COLO829 (cell line): ENCODE results near the gene RGS19.
A peak's percentile ranks its signal among the peaks of the same experiment; 100 is the strongest.

Source experiments
- DNase-seq: peaks from one replicate; pipeline ENCODE4 v3.0.0; 2012; ENCODE audit warnings: low spot score

The RGS19 gene

GRCh38 chr20:64108731-64109681 lies 29.7 kb upstream of the RGS19 start:
- DNase-seq: no peak

- no peak for DNase-seq
These were observed 28.6 kb upstream of the RGS19 start for GRCh38 chr20:64107736-64108457.

GRCh38 chr20:64106981-64107735 lies 27.8 kb upstream of the RGS19 start, which contains the start of gene NPBWR2:
Gene NPBWR2, minus strand, starts transcription at chr20:64107565. Its CDS starts 734 bp downstream, at chr20:64106831.
- DNase-seq: no peak

- no peak for DNase-seq
These were observed 27.2 kb upstream of the RGS19 start for GRCh38 chr20:64106435-64106961.

- no peak for DNase-seq
These were observed 26.6 kb upstream of the RGS19 start for GRCh38 chr20:64105846-64106434.

- DNase-seq: no peak
These were observed 25.5 kb upstream of the RGS19 start for GRCh38 chr20:64104667-64105451.

GRCh38 chr20:64103871-64104666 lies 24.8 kb upstream of the RGS19 start:
- no peak for DNase-seq

- DNase-seq: no peak
These were observed 23.5 kb upstream of the RGS19 start for GRCh38 chr20:64102647-64103354.

- DNase-seq: peak; percentile 56
These were observed 22.7 kb upstream of the RGS19 start for GRCh38 chr20:64101731-64102621.

GRCh38 chr20:64100946-64101688 lies 21.8 kb upstream of the RGS19 start:
- no peak for DNase-seq

- DNase-seq: no peak
These were observed 21.2 kb upstream of the RGS19 start for GRCh38 chr20:64100566-64100888.

GRCh38 chr20:64099880-64100565 lies 20.7 kb upstream of the RGS19 start:
- DNase-seq: no peak

- no peak for DNase-seq
These were observed 19.9 kb upstream of the RGS19 start for GRCh38 chr20:64099086-64099786.

- no peak for DNase-seq
These were observed 19.2 kb upstream of the RGS19 start for GRCh38 chr20:64098471-64099013.

- no peak for DNase-seq
These were observed 17.2 kb upstream of the RGS19 start for GRCh38 chr20:64096535-64096934.

GRCh38 chr20:64095927-64096326 lies 16.6 kb upstream of the RGS19 start:
- no peak for DNase-seq
